GM19328 (cell line): Measurements from ENCODE around the gene PANK2.
"Not testable (repeated sequence)": the region's sequence is repeated elsewhere in the genome, so short reads cannot be mapped to it uniquely, and the experiment has no call there.

ENCODE experiments used
- ATAC-seq: cut with Tn5 transposase; IDR thresholded peaks from one replicate; pipeline ENCODE4 v1.9.1; 2021; ENCODE audit warnings: mild to moderate bottlenecking, moderate library complexity; ENCODE audit not compliant: unreplicated experiment

PANK2 gene

GRCh38 chr20:3925899-3926638 lies 36.9 kb downstream of the PANK2 start:
- ATAC-seq = no peak

- no peak for ATAC-seq
Measured at GRCh38 chr20:3927486-3928291, 38.5 kb downstream of the PANK2 start.

GRCh38 chr20:3929713-3930060 lies 40.5 kb downstream of the PANK2 start:
- no peak for ATAC-seq

- ATAC-seq = no peak
Measured at GRCh38 chr20:3930265-3931206, 41.3 kb downstream of the PANK2 start.

- no peak for ATAC-seq
Measured at GRCh38 chr20:3931664-3932063, 42.5 kb downstream of the PANK2 start.

GRCh38 chr20:3932277-3932676 lies 43.1 kb downstream of the PANK2 start:
- ATAC-seq = no peak

- no peak for ATAC-seq
Measured at GRCh38 chr20:3932681-3933080, 43.5 kb downstream of the PANK2 start.

- ATAC-seq = no peak
Measured at GRCh38 chr20:3933218-3933617, 44.0 kb downstream of the PANK2 start.

- no peak for ATAC-seq
Measured at GRCh38 chr20:3934624-3935023, 45.4 kb downstream of the PANK2 start.

- no peak for ATAC-seq
Measured at GRCh38 chr20:3935295-3935955, 46.2 kb downstream of the PANK2 start.

GRCh38 chr20:3935956-3936340 lies 46.8 kb downstream of the PANK2 start:
- ATAC-seq = no peak

- ATAC-seq = no peak
Measured at GRCh38 chr20:3937618-3938017, 48.4 kb downstream of the PANK2 start.

- ATAC-seq = no peak
Measured at GRCh38 chr20:3940905-3941304, 51.7 kb downstream of the PANK2 start.

GRCh38 chr20:3946666-3947065 lies 57.5 kb downstream of the PANK2 start:
- not testable (repeated sequence) for ATAC-seq

GRCh38 chr20:3964719-3965118 lies 75.5 kb downstream of the PANK2 start:
- no peak for ATAC-seq

- no peak for ATAC-seq
Measured at GRCh38 chr20:3966571-3966970, 77.4 kb downstream of the PANK2 start.

- ATAC-seq = no peak
Measured at GRCh38 chr20:3970016-3970415, 80.8 kb downstream of the PANK2 start.

GRCh38 chr20:3971145-3971544 lies 82.0 kb downstream of the PANK2 start:
- no peak for ATAC-seq

GRCh38 chr20:3972161-3972560 lies 83.0 kb downstream of the PANK2 start:
- ATAC-seq = no peak

- ATAC-seq = not testable (repeated sequence)
Measured at GRCh38 chr20:3972631-3973030, 83.4 kb downstream of the PANK2 start.

GRCh38 chr20:3973705-3974104 lies 84.5 kb downstream of the PANK2 start:
- ATAC-seq = no peak
